ENCODE results near the gene PCK1.

Gene PCK1

DNA sequence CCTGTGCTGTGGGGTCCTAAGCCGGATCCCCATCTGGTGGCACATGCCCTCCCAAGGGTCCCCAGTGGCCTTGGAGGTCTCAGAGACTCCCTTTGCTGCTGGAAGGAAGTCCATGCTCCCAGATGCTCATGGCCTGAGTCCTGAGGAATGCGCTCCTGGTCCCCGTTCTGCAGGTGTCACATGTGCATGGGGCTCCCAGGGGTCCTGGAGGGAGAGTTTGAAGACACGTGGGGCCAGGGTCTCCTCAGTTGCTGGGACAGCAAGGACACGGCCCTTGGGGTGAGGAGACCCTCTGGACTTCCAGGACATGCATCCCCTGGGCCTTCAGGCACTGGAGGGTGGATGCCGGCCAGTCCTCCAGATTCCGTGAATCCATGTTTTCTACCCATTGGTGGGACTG is 47.6 kb downstream of the PCK1 start:
- DNase-seq = no peak

DNA sequence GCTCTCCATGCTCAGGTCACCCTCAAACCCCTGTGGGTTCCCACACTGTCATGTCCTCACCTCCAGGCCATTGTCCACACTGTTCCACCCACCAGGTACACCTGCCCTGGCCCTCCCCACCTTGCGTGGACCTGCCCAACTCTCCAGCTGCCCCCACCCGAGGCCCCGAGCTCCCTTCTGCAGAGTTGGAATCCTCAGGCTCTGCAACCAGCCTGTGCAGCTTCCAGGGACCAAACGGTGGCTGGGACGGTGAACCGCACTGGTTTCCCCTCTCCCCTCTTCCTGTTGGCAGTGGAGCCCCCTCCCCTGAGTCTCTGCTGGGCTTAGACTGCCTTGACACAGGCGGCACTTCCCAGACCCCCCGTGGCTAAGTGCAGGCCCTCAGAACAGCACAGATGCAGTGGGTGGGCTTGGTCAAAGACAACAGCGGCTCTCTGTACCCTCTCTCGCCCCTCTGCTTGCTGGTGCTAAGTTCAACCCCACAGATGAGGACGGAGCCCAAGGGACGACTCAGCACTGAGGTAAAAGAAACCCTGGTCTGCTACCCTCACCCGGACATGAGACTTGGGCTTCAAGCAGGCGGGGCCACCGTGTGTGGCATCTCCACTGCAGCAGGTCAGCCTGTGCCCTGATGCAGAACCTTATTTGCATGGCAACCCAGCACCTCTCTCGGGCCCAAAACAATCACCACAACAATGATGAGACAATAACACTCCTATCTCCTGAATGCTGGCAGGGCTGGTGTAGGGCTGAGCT is 48.4 kb downstream of the PCK1 start:
- no peak for DNase-seq

- no peak for DNase-seq
Observed at GRCh38 chr20:57609842-57610167, 48.9 kb downstream of the PCK1 start.

DNA sequence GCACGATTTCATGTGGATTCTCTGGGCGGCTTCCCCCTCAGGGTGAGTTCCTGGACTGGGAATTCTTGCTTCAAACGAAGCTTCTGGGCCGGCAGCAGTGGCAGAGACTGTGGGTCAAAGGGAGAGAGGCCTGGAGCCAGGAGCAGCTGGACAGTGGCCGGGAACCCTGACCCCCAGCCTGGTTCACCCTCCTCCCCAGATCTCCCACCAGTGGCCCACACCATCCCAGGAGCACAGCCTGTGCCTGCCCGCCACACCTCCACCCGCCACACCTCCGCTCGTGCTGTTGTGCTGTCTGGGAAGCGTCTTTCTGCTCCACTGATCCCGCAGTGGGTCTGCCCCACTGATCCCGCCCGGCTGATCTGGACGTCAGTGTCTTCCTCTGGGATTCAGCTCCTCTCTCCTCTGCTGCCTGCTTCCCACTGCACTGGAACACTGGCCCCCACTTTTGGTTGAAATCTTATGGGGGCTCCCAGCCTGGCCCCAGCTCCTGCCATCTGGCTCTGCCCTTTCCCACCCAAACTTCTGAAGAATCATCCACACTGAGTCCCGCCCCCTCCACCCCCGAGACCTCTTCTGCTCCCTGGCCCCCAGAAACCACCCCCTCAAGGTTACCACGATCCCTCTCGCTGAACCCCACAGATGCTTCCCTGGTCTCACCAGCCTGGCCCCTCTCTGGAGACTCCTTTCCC is 49.5 kb downstream of the PCK1 start:
- no peak for DNase-seq

- no peak for DNase-seq
Observed at GRCh38 chr20:57611586-57612311, 50.8 kb downstream of the PCK1 start.

- DNase-seq = no peak
Observed at GRCh38 chr20:57612436-57612835, 51.5 kb downstream of the PCK1 start.

DNA sequence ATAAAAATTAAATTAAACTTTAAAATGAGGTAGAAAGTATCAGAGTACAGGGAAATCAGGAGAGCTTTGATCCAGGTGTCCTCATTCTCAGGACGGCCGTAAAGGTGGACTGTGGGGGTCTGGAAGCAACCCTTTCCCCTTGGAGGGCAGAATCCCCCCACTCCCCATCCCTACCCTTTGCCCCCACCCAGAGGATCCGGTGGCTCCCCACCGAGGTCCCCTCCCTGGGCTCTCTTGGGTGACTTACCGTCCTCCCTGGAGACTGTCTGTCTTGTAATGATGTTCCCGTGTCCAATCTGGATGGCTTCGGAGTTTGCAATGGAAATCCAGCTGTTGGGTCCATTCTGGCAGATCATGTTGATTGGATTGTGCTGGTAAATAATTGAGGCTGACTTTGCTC is 52.0 kb downstream of the PCK1 start:
- no peak for DNase-seq

GRCh38 chr20:57613481-57613921 is 52.6 kb downstream of the PCK1 start:
- no peak for DNase-seq

GRCh38 chr20:57614490-57615444 is 53.9 kb downstream of the PCK1 start:
- no peak for DNase-seq

DNA sequence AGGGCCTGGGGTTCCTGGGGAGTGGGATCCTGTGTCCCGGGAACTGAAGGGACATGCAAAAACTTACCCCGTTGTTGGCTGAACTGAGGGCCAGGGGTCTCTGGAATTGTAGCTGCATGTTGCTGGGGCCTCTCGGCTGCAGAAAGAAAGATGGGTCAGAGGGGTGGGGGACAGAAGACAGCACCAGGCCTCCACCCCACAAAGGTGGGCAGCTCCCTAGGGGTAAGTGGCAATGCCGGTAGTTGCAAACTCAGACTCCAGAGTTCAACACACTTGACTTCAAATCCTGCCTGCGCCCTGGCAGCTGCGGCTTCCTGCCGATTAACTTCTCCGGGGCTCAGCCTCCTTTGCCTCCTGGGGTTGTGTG is 54.5 kb downstream of the PCK1 start:
- DNase-seq = no peak

DNA sequence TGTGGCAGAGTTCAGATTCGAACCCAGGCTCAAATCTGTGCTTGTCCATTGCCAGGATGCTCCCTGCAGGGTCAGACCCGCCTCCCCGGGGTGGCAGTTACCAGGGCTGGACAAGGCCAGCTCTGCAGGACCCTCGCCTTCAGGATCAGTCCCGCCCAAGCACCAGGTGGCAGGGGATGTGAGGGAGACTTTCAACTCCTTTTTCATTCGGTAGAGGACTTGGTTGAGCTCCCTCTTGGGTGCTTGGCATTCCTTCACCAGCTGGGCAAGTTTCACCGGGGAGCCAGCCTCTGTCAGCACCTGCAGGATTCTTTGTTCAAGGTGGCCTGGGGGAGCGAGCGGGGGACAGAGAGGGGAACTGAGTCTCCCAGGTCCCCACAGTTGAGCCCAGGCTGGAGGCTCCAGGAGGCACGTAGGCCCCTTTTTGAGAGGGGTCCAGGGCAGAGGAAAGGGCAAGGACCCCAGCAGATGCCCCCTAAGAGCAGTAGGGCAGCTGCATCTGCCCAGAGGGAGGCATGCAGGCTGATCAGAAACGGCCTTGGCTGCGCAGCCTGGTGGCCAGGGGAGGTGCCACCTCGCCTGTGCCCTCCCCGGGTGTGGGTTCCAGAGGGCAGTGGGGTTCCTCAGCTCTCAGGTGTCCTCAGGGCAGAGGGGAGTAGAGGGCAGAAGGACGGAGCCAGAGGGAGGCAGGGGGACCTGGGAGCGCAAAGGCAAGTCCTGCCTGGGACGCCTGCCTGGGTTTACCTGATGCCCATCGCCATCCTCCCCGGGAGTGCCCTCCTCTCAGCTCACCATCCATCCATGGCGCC is 55.4 kb downstream of the PCK1 start:
- no peak for DNase-seq

- no peak for DNase-seq
Observed at GRCh38 chr20:57617079-57617795, 56.3 kb downstream of the PCK1 start.

Measured in OCI-M1 (cell line).